ENCODE measurements around the gene PDXK.
A peak's percentile ranks its signal among the peaks of the same experiment; 100 is the strongest.

PDXK gene

GRCh38 chr21:43785134-43785533 is 66.2 kb downstream of the PDXK start:
- no peak for DNase-seq

GRCh38 chr21:43786300-43786806 is 67.4 kb downstream of the PDXK start:
- DNase-seq, result no peak

- no peak for DNase-seq
Measured at GRCh38 chr21:43786807-43787440, 68.0 kb downstream of the PDXK start.

- DNase-seq, result peak; percentile 84
Measured at GRCh38 chr21:43789276-43790009, 70.5 kb downstream of the PDXK start, which contains the start of gene RRP1. Gene RRP1, plus strand, starts transcription at chr21:43789577. Its CDS starts 53 bp downstream, at chr21:43789630.

- no peak for DNase-seq
Measured at GRCh38 chr21:43790010-43790524, 71.1 kb downstream of the PDXK start.

GRCh38 chr21:43792406-43792805 is 73.5 kb downstream of the PDXK start:
- no peak for DNase-seq

- no peak for DNase-seq
Measured at GRCh38 chr21:43793243-43793642, 74.3 kb downstream of the PDXK start.

GRCh38 chr21:43794311-43794710 is 75.4 kb downstream of the PDXK start:
- DNase-seq, result no peak

- no peak for DNase-seq
Measured at GRCh38 chr21:43794857-43795256, 75.9 kb downstream of the PDXK start.

GRCh38 chr21:43797415-43797814 is 78.5 kb downstream of the PDXK start:
- no peak for DNase-seq

GRCh38 chr21:43797925-43798715 is 79.2 kb downstream of the PDXK start:
- no peak for DNase-seq

- DNase-seq, result no peak
Measured at GRCh38 chr21:43799301-43799840, 80.4 kb downstream of the PDXK start.

- DNase-seq, result no peak
Measured at GRCh38 chr21:43800124-43800523, 81.2 kb downstream of the PDXK start.

GRCh38 chr21:43800566-43800965 is 81.6 kb downstream of the PDXK start:
- DNase-seq, result no peak

- no peak for DNase-seq
Measured at GRCh38 chr21:43801006-43801783, 82.3 kb downstream of the PDXK start.

GRCh38 chr21:43802713-43803313 is 83.9 kb downstream of the PDXK start:
- DNase-seq, result no peak

GRCh38 chr21:43803558-43804300 is 84.8 kb downstream of the PDXK start:
- no peak for DNase-seq

GRCh38 chr21:43805275-43805800 is 86.4 kb downstream of the PDXK start:
- DNase-seq, result no peak

GRCh38 chr21:43806017-43806710 is 87.2 kb downstream of the PDXK start:
- no peak for DNase-seq

GRCh38 chr21:43808367-43808766 is 89.4 kb downstream of the PDXK start:
- no peak for DNase-seq
